ENCODE data around the gene FUCA2. TPM values are rescaled to one million over a fixed set of nuclear protein-coding genes. Genes with fewer than 3 reads are reported as not detected.

FUCA2 gene
- total RNA-seq, 1 experiment from 2014 or later = 48.5 TPM

- TF ChIP-seq ZNF423 (CRISPR knock-in tag; IDR thresholded peaks at IDR 0.05) (no peak), SP1 (CRISPR knock-in tag; conservative IDR thresholded peaks at IDR 0.05) (peak; percentile 96), FOXK1 (CRISPR knock-in tag; IDR thresholded peaks at IDR 0.05) (peak; percentile 92), ZNF416 (CRISPR knock-in tag; IDR thresholded peaks at IDR 0.05) (0 out of 2 replicates have a peak, but pooled peaks have one; percentile 54), JUN (CRISPR knock-in tag; IDR thresholded peaks at IDR 0.05) (peak; percentile 85), NR1H2 (CRISPR knock-in tag; IDR thresholded peaks at IDR 0.05) (no peak), ZNF317 (CRISPR knock-in tag; IDR thresholded peaks at IDR 0.05; ENCODE audit: borderline replicate concordance, low read depth) (0 out of 2 replicates have a peak, but pooled peaks have one; percentile 21), PRDM15 (CRISPR knock-in tag; IDR thresholded peaks at IDR 0.05) (0 out of 2 replicates have a peak, but pooled peaks have one; percentile 30), ZBTB43 (CRISPR knock-in tag; IDR thresholded peaks at IDR 0.05) (peak; percentile 47; the same call in 1 of the 2 replicates), ETV6 (CRISPR knock-in tag; IDR thresholded peaks at IDR 0.05) (peak; percentile 97), TEAD4 (CRISPR knock-in tag; IDR thresholded peaks at IDR 0.05) (no peak), GABPB1 (CRISPR knock-in tag; IDR thresholded peaks at IDR 0.05) (peak; percentile 91), ARID4B (CRISPR knock-in tag; IDR thresholded peaks at IDR 0.05; ENCODE audit: borderline replicate concordance) (peak; percentile 22; the same call in 1 of the 2 replicates), FOXP4 (CRISPR knock-in tag; IDR thresholded peaks at IDR 0.05) (peak; percentile 93; the same call in 1 of the 2 replicates), USF2 (CRISPR knock-in tag; IDR thresholded peaks at IDR 0.05) (no peak; the same call in 1 of the 2 replicates), TEAD1 (CRISPR knock-in tag; IDR thresholded peaks at IDR 0.05) (peak; percentile 84), MYBL2 (CRISPR knock-in tag; IDR thresholded peaks at IDR 0.05) (peak; percentile 88; the same call in 1 of the 2 replicates), E2F4 (CRISPR knock-in tag; IDR thresholded peaks at IDR 0.05; ENCODE audit: borderline replicate concordance, low read depth) (no peak), IRF1 (CRISPR knock-in tag; IDR thresholded peaks at IDR 0.05) (peak; percentile 79; the same call in 1 of the 2 replicates)
Observed at GRCh38 chr6:143450453-143451371, 60.8 kb downstream of the FUCA2 start, which contains the start of the genes ADAT2 and PEX3 (continued).

Data from WTC11 (cell line).